NT2/D1 (cell line): ENCODE measurements around the gene NTNG2.

ENCODE experiments used
- YY1 ChIP-seq: IDR thresholded peaks from 2 replicates; pipeline ENCODE4 v1.6.1; 2011; ENCODE audit not compliant: insufficient read length, insufficient read depth
- ZNF274 ChIP-seq: IDR thresholded peaks from 2 replicates; pipeline ENCODE4 v1.6.1; 2011; ENCODE audit warnings: mild to moderate bottlenecking, low read depth, low read length

GRCh38 chr9:132172185-132172584, 10.3 kb downstream of the NTNG2 start:
- TF ChIP-seq YY1 (no peak), ZNF274 (no peak)
